HTR-8/SVneo (cell line): ENCODE measurements around the gene SPON2.

ENCODE experiments used
- DNase-seq: peaks from one replicate; pipeline ENCODE4 v3.0.0; 2011; ENCODE audit warnings: low spot score, mixed read lengths; ENCODE audit not compliant: insufficient read length
- FAIRE-seq: peaks from 2 replicates; lab custom pipeline; 2011; peaks lifted over from hg19 to GRCh38; lab: Jason Lieb, UNC

Gene SPON2

DNA sequence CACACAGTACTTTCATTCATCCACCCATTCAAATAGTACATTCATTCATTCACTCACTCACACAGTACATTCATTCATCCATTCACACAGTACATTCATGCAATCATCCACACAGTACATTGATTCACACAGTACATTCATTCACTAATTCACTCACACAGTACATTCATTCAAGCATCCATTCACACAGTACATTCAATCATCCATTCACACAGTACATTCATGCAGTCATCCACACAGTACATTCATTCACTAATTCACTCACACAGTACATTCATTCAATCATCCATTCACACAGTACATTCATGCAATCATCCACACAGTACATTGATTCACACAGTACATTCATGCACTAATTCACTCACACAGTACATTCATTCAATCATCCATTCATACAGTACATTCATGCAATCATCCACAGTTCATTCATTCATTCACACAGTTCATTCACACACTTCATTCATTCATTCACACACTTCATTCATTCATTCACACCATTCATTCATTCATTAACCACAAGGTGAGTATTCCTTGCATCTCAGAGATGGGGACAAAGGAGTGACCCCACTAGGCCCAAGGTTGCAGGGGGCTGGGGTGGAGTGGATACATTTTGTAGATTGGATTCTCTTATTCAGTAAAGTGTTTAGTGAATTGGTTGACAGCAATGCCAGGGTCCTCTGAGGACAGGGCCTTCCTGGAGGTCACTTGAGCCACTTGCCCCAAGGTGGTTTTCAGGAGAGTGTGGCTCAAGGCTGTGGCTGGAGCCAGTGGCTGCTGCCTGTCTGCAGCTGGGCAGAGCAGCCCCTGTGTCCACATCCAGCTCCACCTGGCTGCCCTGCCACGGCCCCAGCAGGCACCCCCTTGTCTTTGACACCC, 4.3 kb upstream of the SPON2 start:
- FAIRE-seq (peak; percentile 96), DNase-seq (no peak)

DNA sequence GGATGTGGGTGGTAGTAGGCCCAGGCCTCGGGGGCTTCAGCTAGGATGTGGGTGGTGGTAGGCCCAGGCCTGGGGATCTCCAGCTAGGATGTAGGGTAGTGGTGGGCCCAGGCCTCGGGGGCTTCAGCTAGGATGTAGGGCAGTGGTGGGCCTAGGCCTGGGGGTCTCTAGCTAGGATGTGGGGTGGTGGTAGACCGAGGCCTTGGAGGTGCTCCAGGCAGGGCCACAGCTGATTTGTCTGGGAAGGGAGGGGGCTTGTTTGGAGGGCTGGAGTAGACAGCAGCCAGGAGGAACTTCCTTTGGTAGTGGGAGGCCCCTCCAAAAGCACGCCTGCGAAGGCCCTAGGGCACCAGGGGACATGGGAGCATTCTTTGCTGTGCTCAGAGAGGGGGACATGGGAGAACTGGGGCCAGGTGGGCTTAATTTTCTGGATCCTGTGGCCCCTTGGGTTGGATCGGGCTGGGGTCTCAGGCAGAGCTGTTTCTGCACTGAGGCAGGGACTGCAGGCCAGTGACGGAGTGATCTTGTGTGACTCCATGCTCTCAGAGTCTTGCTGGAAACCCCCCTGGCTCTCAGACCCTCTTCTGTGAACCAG, 3.3 kb upstream of the SPON2 start:
- FAIRE-seq (no peak), DNase-seq (no peak)

- DNase-seq (no peak), FAIRE-seq (no peak)
These were observed 2.7 kb upstream of the SPON2 start for GRCh38 chr4:1174941-1175634.

DNA sequence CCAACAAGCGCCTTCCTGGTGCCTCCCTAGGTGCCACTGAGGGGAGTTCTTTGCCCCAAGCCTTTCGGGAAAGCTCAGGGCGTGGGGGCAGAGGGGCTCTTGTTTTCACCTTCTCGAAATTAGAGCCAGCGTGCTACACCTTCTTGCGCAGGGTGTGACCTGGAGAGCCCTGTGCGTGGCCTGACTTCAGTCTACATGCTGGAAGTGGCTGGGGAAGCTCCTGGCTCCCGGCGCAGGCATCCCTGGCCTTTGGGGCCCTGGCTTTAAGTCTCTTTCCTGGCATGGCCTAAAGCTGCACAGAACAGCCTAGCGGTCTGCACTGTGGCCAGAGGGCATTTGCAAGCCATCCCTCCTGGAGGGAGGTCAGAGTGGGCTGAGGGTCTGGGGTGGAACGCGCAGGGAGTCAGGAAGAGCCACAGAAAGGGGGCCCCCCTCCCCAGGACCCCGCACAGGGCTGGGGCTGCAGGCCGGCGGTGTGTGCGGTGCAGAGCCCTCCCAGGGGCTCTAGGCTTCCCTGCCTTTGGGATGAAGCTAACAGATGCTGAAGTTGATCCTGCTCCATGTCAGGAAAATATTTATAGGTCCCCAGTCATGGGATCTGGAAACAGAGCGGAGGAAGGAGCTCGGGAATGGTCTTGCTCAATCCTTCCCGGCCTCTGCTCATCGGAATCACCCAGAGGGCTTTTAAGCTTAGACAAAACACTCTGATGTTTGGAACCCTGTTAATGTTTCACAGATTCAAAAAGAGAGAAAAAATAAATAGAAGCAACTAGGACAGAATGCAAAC, 781 bp upstream of the SPON2 start:
- no peak for DNase-seq
- FAIRE-seq = no peak

GRCh38 chr4:1171311-1172227, 814 bp downstream of the SPON2 start:
- DNase-seq (no peak), FAIRE-seq (no peak)

GRCh38 chr4:1170976-1171310, 1.4 kb downstream of the SPON2 start:
- no peak for DNase-seq

GRCh38 chr4:1170156-1170975, 2.0 kb downstream of the SPON2 start:
- FAIRE-seq = no peak
- no peak for DNase-seq

More at GRCh38 chr4:1170976-1171310, 1.4 kb downstream of the SPON2 start:
- FAIRE-seq = no peak

- no peak for DNase-seq
- no peak for FAIRE-seq
These were observed 2.7 kb downstream of the SPON2 start for GRCh38 chr4:1169691-1170096.

DNA sequence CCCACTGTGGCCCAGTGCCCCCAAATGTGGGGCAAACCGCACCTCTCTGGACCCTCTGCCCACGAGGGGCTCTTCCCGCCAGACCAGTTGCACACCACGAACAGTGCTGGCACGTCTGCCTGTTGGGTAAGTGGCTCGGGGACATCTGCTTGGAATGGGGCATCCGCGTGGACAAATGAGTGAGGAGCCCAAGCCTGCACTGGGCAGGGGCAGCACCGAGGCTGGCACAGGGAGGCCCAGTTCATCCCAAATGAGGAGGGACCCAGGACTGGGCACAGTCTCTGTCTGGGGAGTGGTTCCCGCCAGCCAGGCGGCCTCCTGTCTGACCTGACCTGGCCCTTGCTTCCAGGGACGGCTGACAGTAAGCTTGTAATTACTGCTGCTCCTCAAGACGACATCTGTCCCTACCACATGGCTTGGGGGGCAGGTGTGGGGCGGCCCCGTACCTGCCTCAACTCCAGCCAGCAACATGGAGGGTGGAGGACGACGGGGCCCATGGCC, 3.2 kb downstream of the SPON2 start:
- DNase-seq (no peak), FAIRE-seq (no peak)

- FAIRE-seq = no peak
- DNase-seq = no peak
These were observed 3.9 kb downstream of the SPON2 start for GRCh38 chr4:1168191-1169101.

DNA sequence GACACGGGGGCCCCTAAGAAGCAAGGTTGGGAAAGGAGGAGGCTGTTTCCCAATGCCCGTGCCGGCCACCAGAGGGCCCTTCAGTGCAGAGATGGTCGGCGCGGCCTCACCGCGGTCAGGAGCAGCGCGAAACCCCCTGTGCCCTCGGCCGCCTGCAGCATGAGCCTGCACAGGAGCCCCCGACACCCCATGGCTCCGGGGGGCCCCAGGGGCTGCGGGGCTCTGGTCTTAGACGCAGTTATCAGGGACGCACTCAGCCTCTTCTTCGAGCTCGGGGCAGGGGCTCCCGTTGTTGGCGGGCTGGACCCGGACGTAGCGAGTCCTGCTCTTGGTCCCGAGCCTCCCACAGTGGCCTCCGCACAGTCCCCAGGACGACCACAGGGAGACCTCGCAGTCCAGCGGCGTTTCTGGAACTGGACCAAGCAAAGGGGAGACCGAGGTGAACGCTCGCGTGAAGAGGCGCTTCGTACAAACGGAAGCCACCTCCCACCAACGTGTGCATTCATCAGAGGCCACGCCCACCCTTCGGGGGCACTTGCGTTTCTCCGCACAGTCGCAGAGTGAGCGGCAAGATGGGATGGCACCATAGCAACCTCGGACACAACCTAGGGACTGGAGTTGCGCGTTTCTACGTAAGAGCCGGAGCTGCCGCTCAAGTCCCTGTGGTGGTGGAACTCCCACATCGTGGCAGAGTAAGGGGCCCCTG, 5.0 kb downstream of the SPON2 start:
- peak; percentile 90 for DNase-seq
- FAIRE-seq = peak; percentile 98

DNA sequence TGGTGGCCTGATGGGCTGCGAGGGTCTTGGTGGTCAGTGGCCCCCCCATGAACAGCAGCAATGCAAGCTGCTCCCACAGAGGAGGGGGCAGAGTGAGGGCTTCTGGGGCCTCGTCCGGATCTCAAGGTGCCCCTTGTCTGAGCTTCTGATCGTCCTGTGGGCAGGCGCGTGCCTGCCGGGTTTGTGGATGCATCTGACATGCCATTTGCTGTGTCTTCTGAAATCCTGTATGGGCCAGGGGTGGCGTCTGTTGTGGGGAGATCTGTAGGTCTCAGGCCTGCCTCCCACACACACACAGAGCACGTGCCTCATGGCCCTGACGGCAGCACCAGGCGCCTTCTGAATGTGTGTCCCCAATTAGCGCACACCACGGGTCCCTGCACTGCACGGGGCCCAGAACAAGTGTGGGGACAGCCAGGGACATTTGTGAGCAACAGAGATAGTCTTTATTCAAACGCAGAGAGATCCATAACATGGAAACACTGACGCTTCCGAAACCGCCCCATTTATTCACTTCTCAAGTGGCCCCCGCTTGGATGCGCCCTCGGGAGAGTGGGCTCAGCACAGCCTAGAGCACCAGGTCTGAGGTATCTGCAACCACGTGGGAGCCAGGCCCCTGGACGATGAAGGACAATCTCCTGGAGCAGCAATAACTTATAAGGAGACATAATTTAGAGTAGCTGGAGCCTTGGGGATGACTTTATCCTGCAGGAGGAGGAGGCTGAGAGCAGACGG, 5.7 kb downstream of the SPON2 start:
- DNase-seq (no peak), FAIRE-seq (no peak)

- DNase-seq (no peak), FAIRE-seq (no peak)
These were observed 7.3 kb downstream of the SPON2 start for GRCh38 chr4:1164956-1165545.

DNA sequence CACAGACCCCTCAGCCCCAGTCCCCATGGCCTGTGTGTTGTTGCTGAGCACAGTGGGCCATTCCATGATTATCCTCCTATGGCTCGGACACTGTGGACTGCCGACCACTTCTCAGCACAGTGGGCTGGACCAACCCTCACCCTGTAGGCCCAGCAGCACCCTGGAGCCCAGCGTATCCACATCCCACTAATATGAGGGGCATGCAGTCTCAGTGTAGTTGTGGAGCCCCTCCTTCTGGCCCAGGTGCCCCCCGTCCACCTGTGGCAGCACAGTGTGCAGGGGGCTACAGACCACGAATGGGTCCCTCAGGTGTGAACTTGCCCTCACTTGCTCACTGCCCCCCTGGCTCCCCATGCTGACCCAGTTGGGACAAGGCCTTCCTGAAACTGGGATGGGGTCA, 7.9 kb downstream of the SPON2 start:
- no peak for FAIRE-seq
- DNase-seq = no peak

- DNase-seq (no peak), FAIRE-seq (no peak)
These were observed 8.3 kb downstream of the SPON2 start for GRCh38 chr4:1164040-1164439.

DNA sequence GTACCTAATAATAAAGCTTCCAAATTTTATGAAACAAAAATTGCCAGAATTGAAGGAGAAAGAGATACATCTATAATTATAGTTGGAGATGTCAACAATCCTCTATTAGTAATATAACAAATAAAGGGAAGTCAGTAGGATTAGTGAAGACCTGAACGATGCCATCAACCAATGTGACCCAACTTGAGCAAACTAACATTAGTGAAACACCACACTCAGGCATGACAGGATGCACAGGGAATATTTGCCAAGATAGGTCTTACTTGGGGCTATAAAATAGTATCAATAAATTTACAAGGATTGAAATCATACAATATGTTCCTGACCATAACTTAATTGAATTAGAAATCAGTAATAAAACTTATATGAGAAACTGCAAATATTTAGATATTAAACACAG, 12.0 kb downstream of the SPON2 start:
- DNase-seq (no peak), FAIRE-seq (no peak)
